ENCODE measurements around the gene OR2AG2. TPM values are rescaled to one million over a fixed set of nuclear protein-coding genes. Genes with fewer than 3 reads are reported as not detected.
"Not testable (repeated sequence)": the region's sequence is repeated elsewhere in the genome, so short reads cannot be mapped to it uniquely, and the experiment has no call there.

The OR2AG2 gene, protein sequence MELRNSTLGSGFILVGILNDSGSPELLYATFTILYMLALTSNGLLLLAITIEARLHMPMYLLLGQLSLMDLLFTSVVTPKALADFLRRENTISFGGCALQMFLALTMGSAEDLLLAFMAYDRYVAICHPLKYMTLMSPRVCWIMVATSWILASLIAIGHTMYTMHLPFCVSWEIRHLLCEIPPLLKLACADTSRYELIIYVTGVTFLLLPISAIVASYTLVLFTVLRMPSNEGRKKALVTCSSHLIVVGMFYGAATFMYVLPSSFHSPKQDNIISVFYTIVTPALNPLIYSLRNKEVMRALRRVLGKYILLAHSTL
- total RNA-seq = not detected
- polyA plus RNA-seq = not detected

DNA sequence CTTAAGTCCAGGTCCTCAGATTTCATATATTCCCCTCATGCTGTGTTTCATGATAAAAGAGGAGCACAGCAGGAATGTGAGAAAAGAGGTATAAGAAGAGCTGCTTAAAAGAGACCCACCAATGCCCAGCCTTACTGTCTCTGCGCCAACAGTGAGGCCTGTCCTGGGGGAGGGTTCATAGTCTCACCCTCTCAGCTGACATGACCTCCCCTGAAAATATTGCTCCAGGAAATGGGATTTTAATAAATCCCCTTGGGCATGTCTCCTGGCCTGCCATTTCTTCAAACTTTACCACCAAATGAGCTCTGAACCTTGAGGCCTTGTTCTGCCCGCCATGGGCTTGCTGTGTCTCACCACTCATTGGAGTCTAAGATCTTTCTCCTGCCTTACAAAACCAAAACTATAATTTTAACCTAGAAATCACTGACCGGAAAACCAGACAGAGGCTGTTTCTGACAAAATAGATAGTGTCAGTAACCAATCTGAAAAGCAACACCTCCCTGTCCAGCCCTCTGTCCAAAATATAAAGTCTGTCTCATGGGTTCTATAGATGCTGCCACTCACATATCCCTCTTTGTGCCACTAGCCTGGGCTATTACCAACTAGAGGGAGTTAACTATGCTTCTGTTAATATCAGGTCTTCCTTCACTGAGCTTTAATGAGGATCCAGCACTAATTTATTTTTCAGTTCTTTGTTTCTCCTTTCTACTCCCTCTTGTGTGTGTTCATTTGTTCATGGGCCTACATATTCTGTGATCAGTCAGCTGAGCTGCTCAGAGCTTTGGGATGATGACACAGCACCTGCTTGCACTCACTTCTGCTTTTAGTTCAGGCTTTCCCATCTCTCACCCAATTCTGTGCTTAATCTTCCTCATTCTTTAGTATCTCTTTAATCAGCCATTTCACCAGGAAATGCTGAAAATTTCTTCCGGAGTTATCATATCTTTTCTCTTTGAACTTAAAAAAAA is at the start of gene OR2AG2:
TSS of gene OR2AG2 (minus strand) at position 51 of the 968 bp plus-strand sequence. CDS start 3,019 bp downstream, outside the sequence.
- no peaks in the 10 kb centered on the region for H3K36me3 Mint-ChIP-seq
- DNase-seq (no peak), ATAC-seq (ENCODE audit: low read depth in 2 of 2) (peak in 1 of 2 donors; percentile 39)
- no peak within 1 kb of the TSS for H3K4me3 Mint-ChIP-seq
- Histone ChIP-seq H3K4me1 (ENCODE audit: control insufficient read depth, insufficient read depth, low read length, poor library complexity, severe bottlenecking) (no peaks in the 10 kb centered on the region), H3K36me3 (ENCODE audit: control insufficient read depth, insufficient read depth, low read length) (no peaks in the 10 kb centered on the region), H3K27ac (ENCODE audit: insufficient read depth, low read length, poor library complexity, severe bottlenecking) (no peak within 1 kb of the TSS), H3K27me3 (ENCODE audit: control insufficient read depth, insufficient read depth, low read length) (peaks cover 2% of the 10 kb centered on the region), H3K9me3 (ENCODE audit: control insufficient read depth in 2 of 2, low read length in 2 of 2) (no peaks in the 10 kb centered on the region), H3K4me3 (ENCODE audit: low read depth, low read length) (no peak within 1 kb of the TSS)
- H3K9me3 Mint-ChIP-seq = peaks cover 0 to 2% (median 0%) of the 10 kb centered on the region in 7 donors
- peaks cover 0 to 2% (median 0%) of the 10 kb centered on the region in 4 donors for H3K4me1 Mint-ChIP-seq
- peak within 1 kb of the TSS in 1 of 3 donors; percentile 1 for H3K27ac Mint-ChIP-seq
- H3K27me3 Mint-ChIP-seq = peaks cover 13% of the 10 kb centered on the region

- no peaks in the 10 kb centered on the region for H3K36me3 Mint-ChIP-seq
Observed at GRCh38 chr11:6818967-6819366, 47.2 kb upstream of the OR2AG2 start.

GRCh38 chr11:6817694-6818093 is 45.9 kb upstream of the OR2AG2 start:
- Mint-ChIP-seq H3K4me1 (no peaks in the 10 kb centered on the region), H3K4me3 (no peak overlapping the region), H3K27ac (no peak overlapping the region), H3K27me3 (peaks cover 5% of the 10 kb centered on the region), H3K36me3 (no peaks in the 10 kb centered on the region), H3K9me3 (peaks cover 0 to 2% (median 0%) of the 10 kb centered on the region in 7 donors)
- DNase-seq (no peak), ATAC-seq (ENCODE audit: low read depth in 2 of 2) (peak in 1 of 2 donors; percentile 5)
- no peaks in the 10 kb centered on the region for H3K4me1 ChIP-seq (ENCODE audit: control insufficient read depth, insufficient read depth, low read length, poor library complexity, severe bottlenecking)
- no peaks in the 10 kb centered on the region for H3K9me3 ChIP-seq (ENCODE audit: control insufficient read depth in 2 of 2, low read length in 2 of 2)
- H3K27ac ChIP-seq (ENCODE audit: insufficient read depth, low read length, poor library complexity, severe bottlenecking) = no peak overlapping the region
- H3K36me3 ChIP-seq (ENCODE audit: control insufficient read depth, insufficient read depth, low read length) = no peaks in the 10 kb centered on the region
- H3K27me3 ChIP-seq (ENCODE audit: control insufficient read depth, insufficient read depth, low read length) = peaks cover 3% of the 10 kb centered on the region
- no peak overlapping the region for H3K4me3 ChIP-seq (ENCODE audit: low read depth, low read length)

More at GRCh38 chr11:6818967-6819366, 47.2 kb upstream of the OR2AG2 start:
- no peaks in the 10 kb centered on the region for H3K9me3 ChIP-seq (ENCODE audit: control insufficient read depth in 2 of 2, low read length in 2 of 2)
- peaks cover 0 to 4% (median 0%) of the 10 kb centered on the region in 7 donors for H3K9me3 Mint-ChIP-seq
- H3K4me3 ChIP-seq (ENCODE audit: low read depth, low read length) = no peak overlapping the region
- ATAC-seq (ENCODE audit: low read depth in 2 of 2) (no peak), DNase-seq (no peak)
- no peaks in the 10 kb centered on the region for H3K27me3 ChIP-seq (ENCODE audit: control insufficient read depth, insufficient read depth, low read length)
- no peak overlapping the region for H3K27ac ChIP-seq (ENCODE audit: insufficient read depth, low read length, poor library complexity, severe bottlenecking)
- no peaks in the 10 kb centered on the region for H3K36me3 ChIP-seq (ENCODE audit: control insufficient read depth, insufficient read depth, low read length)
- H3K27me3 Mint-ChIP-seq = peaks cover 3% of the 10 kb centered on the region
- H3K4me1 Mint-ChIP-seq = no peaks in the 10 kb centered on the region
- H3K27ac Mint-ChIP-seq = no peak overlapping the region
- H3K4me3 Mint-ChIP-seq = no peak overlapping the region
- H3K4me1 ChIP-seq (ENCODE audit: control insufficient read depth, insufficient read depth, low read length, poor library complexity, severe bottlenecking) = no peaks in the 10 kb centered on the region

DNA sequence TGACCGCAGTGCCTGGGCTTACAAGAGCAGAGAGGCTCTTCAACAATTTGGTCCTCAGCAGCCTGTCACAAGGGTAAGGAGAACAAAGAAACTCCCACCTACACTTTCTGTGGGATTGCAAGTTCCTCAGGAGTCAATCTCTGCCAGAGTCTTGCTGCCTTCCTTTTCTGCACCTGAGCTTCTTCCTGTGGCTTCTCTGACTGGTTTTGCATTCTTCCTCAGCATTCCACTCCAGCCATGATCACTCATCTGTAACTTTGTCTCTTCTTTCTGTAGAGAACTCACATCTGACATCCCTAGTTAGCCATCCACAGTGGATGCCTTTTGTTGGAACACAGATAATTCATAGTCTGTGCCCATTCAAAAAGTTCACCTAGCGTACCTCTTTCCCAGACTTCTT is 41.9 kb upstream of the OR2AG2 start:
- no peaks in the 10 kb centered on the region for H3K36me3 Mint-ChIP-seq
- peaks cover 28% of the 10 kb centered on the region for H3K27me3 Mint-ChIP-seq
- no peak overlapping the region for H3K4me3 Mint-ChIP-seq
- no peaks in the 10 kb centered on the region for H3K4me1 ChIP-seq (ENCODE audit: control insufficient read depth, insufficient read depth, low read length, poor library complexity, severe bottlenecking)
- H3K4me3 ChIP-seq (ENCODE audit: low read depth, low read length) = no peak overlapping the region
- H3K9me3 Mint-ChIP-seq = peaks cover 0 to 2% (median 0%) of the 10 kb centered on the region in 7 donors
- DNase-seq (no peak), ATAC-seq (ENCODE audit: low read depth in 2 of 2) (no peak)
- H3K27ac Mint-ChIP-seq = no peak overlapping the region
- peaks cover 6% of the 10 kb centered on the region for H3K27me3 ChIP-seq (ENCODE audit: control insufficient read depth, insufficient read depth, low read length)
- no peaks in the 10 kb centered on the region for H3K36me3 ChIP-seq (ENCODE audit: control insufficient read depth, insufficient read depth, low read length)
- peaks cover 0 to 3% (median under 1%) of the 10 kb centered on the region in 4 donors for H3K4me1 Mint-ChIP-seq
- no peaks in the 10 kb centered on the region for H3K9me3 ChIP-seq (ENCODE audit: control insufficient read depth in 2 of 2, low read length in 2 of 2)
- H3K27ac ChIP-seq (ENCODE audit: insufficient read depth, low read length, poor library complexity, severe bottlenecking) = no peak overlapping the region

- no peaks in the 10 kb centered on the region for H3K36me3 Mint-ChIP-seq
- H3K9me3 Mint-ChIP-seq = peaks cover 0 to 6% (median 0%) of the 10 kb centered on the region in 7 donors
- Histone ChIP-seq H3K27me3 (ENCODE audit: control insufficient read depth, insufficient read depth, low read length) (peaks cover 13% of the 10 kb centered on the region), H3K9me3 (ENCODE audit: control insufficient read depth in 2 of 2, low read length in 2 of 2) (no peaks in the 10 kb centered on the region), H3K27ac (ENCODE audit: insufficient read depth, low read length, poor library complexity, severe bottlenecking) (no peak overlapping the region), H3K4me1 (ENCODE audit: control insufficient read depth, insufficient read depth, low read length, poor library complexity, severe bottlenecking) (no peaks in the 10 kb centered on the region), H3K4me3 (ENCODE audit: low read depth, low read length) (no peak overlapping the region), H3K36me3 (ENCODE audit: control insufficient read depth, insufficient read depth, low read length) (no peaks in the 10 kb centered on the region)
- ATAC-seq (ENCODE audit: low read depth in 2 of 2) (peak; percentile 77 to 84), DNase-seq (peak; percentile 4 to 55 (median 50))
- H3K27ac Mint-ChIP-seq = no peak overlapping the region
- H3K4me3 Mint-ChIP-seq = no peak overlapping the region
- H3K4me1 Mint-ChIP-seq = peaks cover 0 to 3% (median under 1%) of the 10 kb centered on the region in 4 donors
- peaks cover 40% of the 10 kb centered on the region for H3K27me3 Mint-ChIP-seq
Observed at GRCh38 chr11:6812390-6813005, 40.7 kb upstream of the OR2AG2 start.

- H3K36me3 ChIP-seq (ENCODE audit: control insufficient read depth, insufficient read depth, low read length); H3K36me3 Mint-ChIP-seq; H3K4me3 Mint-ChIP-seq; H3K4me1 Mint-ChIP-seq; H3K9me3 ChIP-seq (ENCODE audit: control insufficient read depth in 2 of 2, low read length in 2 of 2); H3K4me1 ChIP-seq (ENCODE audit: control insufficient read depth, insufficient read depth, low read length, poor library complexity, severe bottlenecking); ATAC-seq (ENCODE audit: low read depth in 2 of 2); H3K27ac Mint-ChIP-seq; H3K4me3 ChIP-seq (ENCODE audit: low read depth, low read length); DNase-seq; H3K27ac ChIP-seq (ENCODE audit: insufficient read depth, low read length, poor library complexity, severe bottlenecking): not testable (repeated sequence)
- peaks cover 17% of the 10 kb centered on the region for H3K27me3 Mint-ChIP-seq
- H3K9me3 Mint-ChIP-seq = peaks cover 0 to 13% (median 2%) of the 10 kb centered on the region in 7 donors
- peaks cover 13% of the 10 kb centered on the region for H3K27me3 ChIP-seq (ENCODE audit: control insufficient read depth, insufficient read depth, low read length)
Observed at GRCh38 chr11:6801075-6801474, 29.3 kb upstream of the OR2AG2 start.

- no peak within 1 kb of the TSS for H3K4me3 ChIP-seq (ENCODE audit: low read depth, low read length)
- H3K4me3 Mint-ChIP-seq = no peak within 1 kb of the TSS
- no peak within 1 kb of the TSS for H3K27ac Mint-ChIP-seq
- no peaks in the 10 kb centered on the region for H3K36me3 ChIP-seq (ENCODE audit: control insufficient read depth, insufficient read depth, low read length)
- DNase-seq (no peak), ATAC-seq (ENCODE audit: low read depth in 2 of 2) (no peak)
- peaks cover 0 to 13% (median 2%) of the 10 kb centered on the region in 7 donors for H3K9me3 Mint-ChIP-seq
- H3K27me3 Mint-ChIP-seq = peaks cover 16% of the 10 kb centered on the region
- H3K9me3 ChIP-seq (ENCODE audit: control insufficient read depth in 2 of 2, low read length in 2 of 2) = peaks cover 0 to 9% of the 10 kb centered on the region in 2 experiments
- H3K27ac ChIP-seq (ENCODE audit: insufficient read depth, low read length, poor library complexity, severe bottlenecking) = no peak within 1 kb of the TSS
- H3K36me3 Mint-ChIP-seq = no peaks in the 10 kb centered on the region
- H3K27me3 ChIP-seq (ENCODE audit: control insufficient read depth, insufficient read depth, low read length) = peaks cover 8% of the 10 kb centered on the region
- H3K4me1 ChIP-seq (ENCODE audit: control insufficient read depth, insufficient read depth, low read length, poor library complexity, severe bottlenecking) = no peaks in the 10 kb centered on the region
- no peaks in the 10 kb centered on the region for H3K4me1 Mint-ChIP-seq
Observed at GRCh38 chr11:6799402-6799801, 27.6 kb upstream of the OR2AG2 start, which contains the start of gene OR6A2. TSS of gene OR6A2 (minus strand) at chr11:6799689. CDS start at chr11:6795708, 3,981 bp downstream.

Measured in CD4-positive, CD25-positive, alpha-beta regulatory T cell (primary cell).